H9 (cell line): ENCODE measurements around the gene SLC25A26. TPM values are rescaled to one million over a fixed set of nuclear protein-coding genes. Genes with fewer than 3 reads are reported as not detected.

Source experiments
- DNase-seq: peaks from one replicate; pipeline ENCODE4 v3.0.0-alpha.2; 2017
- H2AFZ ChIP-seq: one replicate; pipeline ENCODE4 v1.6.1; 2013; ENCODE audit warnings: mild to moderate bottlenecking, low read length, control low read depth, moderate library complexity
- H2AK5ac ChIP-seq: 2 replicates; pipeline ENCODE4 v1.6.1; 2013; ENCODE audit warnings: low read length, control low read depth, mixed read lengths; ENCODE audit not compliant: insufficient read length
- H2BK120ac ChIP-seq: one replicate; pipeline ENCODE4 v1.6.1; 2013; ENCODE audit warnings: low read depth, mild to moderate bottlenecking, low read length, control low read depth, inconsistent platforms; ENCODE audit not compliant: poor library complexity, severe bottlenecking
- H2BK12ac ChIP-seq: 2 replicates; pipeline ENCODE4 v1.6.1; 2013; ENCODE audit warnings: low read length, control low read depth, mixed read lengths, low read depth; ENCODE audit not compliant: insufficient read length
- H2BK15ac ChIP-seq: 2 replicates; pipeline ENCODE4 v1.6.1; 2013; ENCODE audit warnings: low read depth, low read length, control low read depth
- H2BK20ac ChIP-seq: one replicate; pipeline ENCODE4 v1.6.1; 2013; ENCODE audit warnings: low read depth, mild to moderate bottlenecking, low read length, control low read depth, inconsistent platforms; ENCODE audit not compliant: poor library complexity, severe bottlenecking
- H2BK5ac ChIP-seq: 2 replicates; pipeline ENCODE4 v1.6.1; 2013; ENCODE audit warnings: low read length, control low read depth, mixed read lengths; ENCODE audit not compliant: insufficient read length
- H3K14ac ChIP-seq: 2 replicates; pipeline ENCODE4 v1.6.1; 2013; ENCODE audit warnings: low read length, control low read depth; ENCODE audit not compliant: insufficient read depth
- H3K18ac ChIP-seq: 2 replicates; pipeline ENCODE4 v1.6.1; 2013; ENCODE audit warnings: low read depth, mild to moderate bottlenecking, mixed read lengths, low read length, control low read depth; ENCODE audit not compliant: insufficient read length
- H3K23ac ChIP-seq: 2 replicates; pipeline ENCODE4 v1.6.1; 2013; ENCODE audit warnings: low read length, control low read depth, mixed read lengths, low read depth; ENCODE audit not compliant: insufficient read length
- H3K23me2 ChIP-seq: 2 replicates; pipeline ENCODE4 v1.6.1; 2013; ENCODE audit warnings: low read depth, mild to moderate bottlenecking, mixed read lengths, low read length, control low read depth; ENCODE audit not compliant: insufficient read length, poor library complexity, severe bottlenecking
- H3K27ac ChIP-seq: 2 replicates; pipeline ENCODE4 v1.5.1; 2013; ENCODE audit warnings: low read length, control low read depth, mixed read lengths, low read depth; ENCODE audit not compliant: insufficient read length
- H3K27me3 ChIP-seq: 2 replicates; pipeline ENCODE4 v1.6.1; 2013; ENCODE audit warnings: low read length, control low read depth, inconsistent platforms; ENCODE audit not compliant: insufficient read depth
- H3K4ac ChIP-seq: 2 replicates; pipeline ENCODE4 v1.6.1; 2013; ENCODE audit warnings: low read depth, mild to moderate bottlenecking, control low read depth, inconsistent platforms, low read length, moderate library complexity
- H3K4me1 ChIP-seq: 2 replicates; pipeline ENCODE4 v1.6.1; 2013; ENCODE audit warnings: low read length, control low read depth, inconsistent platforms; ENCODE audit not compliant: insufficient read depth
- H3K4me2 ChIP-seq: 2 replicates; pipeline ENCODE4 v1.6.1; 2013; ENCODE audit warnings: low read length, control low read depth, mixed read lengths; ENCODE audit not compliant: insufficient read length, insufficient read depth
- H3K56ac ChIP-seq: 2 replicates; pipeline ENCODE4 v1.6.1; 2013; ENCODE audit warnings: low read depth, mild to moderate bottlenecking, mixed read lengths, low read length, control low read depth; ENCODE audit not compliant: insufficient read length
- H3K79me1 ChIP-seq: 2 replicates; pipeline ENCODE4 v1.6.1; 2013; ENCODE audit warnings: low read depth, mild to moderate bottlenecking, moderate library complexity, low read length, control low read depth, inconsistent platforms; ENCODE audit not compliant: insufficient read depth, poor library complexity, severe bottlenecking
- H3K79me2 ChIP-seq: 2 replicates; pipeline ENCODE4 v1.6.1; 2013; ENCODE audit warnings: low read length, control low read depth, inconsistent platforms; ENCODE audit not compliant: insufficient read depth
- H3K9ac ChIP-seq: 2 replicates; pipeline ENCODE4 v1.6.1; 2013; ENCODE audit warnings: low read length, control low read depth, mixed read lengths; ENCODE audit not compliant: insufficient read length; ENCODE audit errors: extremely low read depth
- H3K9me3 ChIP-seq: one replicate; pipeline ENCODE4 v1.6.1; 2013; ENCODE audit warnings: low read depth, low read length, inconsistent platforms; ENCODE audit not compliant: control insufficient read depth
- H3T11ph ChIP-seq: one replicate; pipeline ENCODE4 v1.6.1; 2013; ENCODE audit warnings: mild to moderate bottlenecking, low read length, control low read depth, inconsistent platforms
- H4K20me1 ChIP-seq: one replicate; pipeline ENCODE4 v1.6.1; 2013; ENCODE audit not compliant: control insufficient read depth, insufficient read length, insufficient read depth
- H4K5ac ChIP-seq: 2 replicates; pipeline ENCODE4 v1.6.1; 2013; ENCODE audit warnings: low read depth, mild to moderate bottlenecking, mixed read lengths, low read length, control low read depth; ENCODE audit not compliant: insufficient read length
- H4K8ac ChIP-seq: replicated peaks from 2 replicates; pipeline ENCODE4 v1.6.1; 2013; ENCODE audit warnings: low read length, control low read depth, mixed read lengths, low read depth; ENCODE audit not compliant: insufficient read length
- H4K91ac ChIP-seq: 2 replicates; pipeline ENCODE4 v1.6.1; 2013; ENCODE audit warnings: low read depth, mild to moderate bottlenecking, moderate library complexity, mixed read lengths, low read length, control low read depth; ENCODE audit not compliant: insufficient read length
- H3K27ac Mint-ChIP-seq, 3 experiments: 2 replicates in 2 of 3; 3 replicates in 1 of 3; pipeline ENCODE4 v1.8.0; 2020 to 2021; ENCODE audit warnings: mixed read lengths in 3 of 3, mild to moderate bottlenecking in 1 of 3, moderate library complexity in 1 of 3
- H3K27me3 Mint-ChIP-seq: 2 replicates; pipeline ENCODE4 v1.8.0; 2021; ENCODE audit warnings: low read depth, mild to moderate bottlenecking, moderate library complexity, mixed read lengths
- H3K36me3 Mint-ChIP-seq, 3 experiments: 2 replicates in 2 of 3; 3 replicates in 1 of 3; pipeline ENCODE4 v1.8.0; 2020 to 2021; ENCODE audit warnings: low read depth in 3 of 3, mixed read lengths in 3 of 3; ENCODE audit not compliant: insufficient read depth in 1 of 3
- H3K4me1 Mint-ChIP-seq, 2 experiments: 2 replicates each; pipeline ENCODE4 v1.8.0; 2020; ENCODE audit warnings: mixed read lengths in 2 of 2
- H3K4me3 Mint-ChIP-seq, 2 experiments: 2 replicates in 1 of 2; 3 replicates in 1 of 2; pipeline ENCODE4 v1.8.0; 2020 to 2021; ENCODE audit warnings: mild to moderate bottlenecking in 2 of 2, mixed read lengths in 2 of 2, moderate library complexity in 1 of 2
- H3K9me3 Mint-ChIP-seq, 2 experiments: 2 replicates in 1 of 2; 3 replicates in 1 of 2; pipeline ENCODE4 v1.8.0; 2020; ENCODE audit warnings: mild to moderate bottlenecking in 2 of 2, mixed read lengths in 2 of 2, moderate library complexity in 1 of 2
- CTCF ChIP-seq: fragments of 200-600 bp; sonication (generic); conservative IDR thresholded peaks from 3 replicates; pipeline ENCODE4 v1.8.0; 2021; ENCODE audit warnings: antibody characterized with exemption, mild to moderate bottlenecking
- WGBS: extraction: QIAGEN DNeasy Blood & Tissue Kit; methylation state at CpG from one replicate; pipeline ENCODE4 v1.1.7; 2013; ENCODE audit warnings: missing lambda C conversion rate, low lambda C conversion rate, mixed read lengths; ENCODE audit not compliant: insufficient read length; ENCODE audit errors: extremely low coverage; 5-methylcytosine and 5-hydroxymethylcytosine counted together
- total RNA-seq: library from RNA; stranded (reverse); gene quantifications from 2 replicates; pipeline ENCODE4 v1.2.1, GENCODE V29; 2021

The SLC25A26 gene
- total RNA-seq, 1 experiment from 2014 or later: 30.2 TPM

GRCh38 chr3:66367979-66368378 is 147.2 kb downstream of the SLC25A26 start:
- H3K79me1 ChIP-seq: no peaks in the 10 kb centered on the region
- no peaks in the 10 kb centered on the region for H3K79me2 ChIP-seq
- H2AK5ac ChIP-seq: no peak overlapping the region
- no peak overlapping the region for H3K14ac ChIP-seq
- no peaks in the 10 kb centered on the region; a peak in 1 of 7 replicates for H3K36me3 Mint-ChIP-seq
- H3T11ph ChIP-seq: no peak overlapping the region
- peaks cover 20 to 21% of the 10 kb centered on the region in 2 experiments for H3K4me1 Mint-ChIP-seq
- H3K23ac ChIP-seq: no peak overlapping the region
- H3K27ac Mint-ChIP-seq: no peak overlapping the region
- no peak overlapping the region for H4K91ac ChIP-seq
- no peak overlapping the region for H3K4ac ChIP-seq
- H2BK12ac ChIP-seq: no peak overlapping the region
- H2AFZ ChIP-seq: no peak overlapping the region
- H2BK5ac ChIP-seq: no peak overlapping the region
- H3K4me3 Mint-ChIP-seq: no peak overlapping the region
- H3K4me2 ChIP-seq: no peak overlapping the region
- no peak overlapping the region for H2BK20ac ChIP-seq
- WGBS: no CpG with 5 or more reads among the region's 3 CpGs
- H3K18ac ChIP-seq: no peak overlapping the region
- H3K9ac ChIP-seq: no peak overlapping the region
- no peaks in the 10 kb centered on the region for H4K20me1 ChIP-seq
- no peak overlapping the region for H4K8ac ChIP-seq
- H2BK15ac ChIP-seq: no peak overlapping the region
- no peak for TF ChIP-seq CTCF
- H3K27me3 Mint-ChIP-seq: no peaks in the 10 kb centered on the region
- no peaks in the 10 kb centered on the region for H3K23me2 ChIP-seq
- H3K9me3 ChIP-seq: no peaks in the 10 kb centered on the region
- H3K4me1 ChIP-seq: peaks cover 5% of the 10 kb centered on the region; the same call in 1 of the 2 replicates
- no peaks in the 10 kb centered on the region for H3K9me3 Mint-ChIP-seq
- H3K56ac ChIP-seq: no peak overlapping the region
- H3K27me3 ChIP-seq: no peaks in the 10 kb centered on the region
- no peak overlapping the region for H2BK120ac ChIP-seq
- H4K5ac ChIP-seq: no peak overlapping the region
- no peak for DNase-seq
- H3K27ac ChIP-seq: no peak overlapping the region
